ENCODE measurements around the gene RGS6.

- no peak for TF ChIP-seq CTCF (IDR thresholded peaks at IDR 0.05)
- no peak for TF ChIP-seq POLR2A (IDR thresholded peaks at IDR 0.05)
These were observed 502.6 kb downstream of the RGS6 start for GRCh38 chr14:72434856-72435255.
